GM21528 (cell line): ENCODE results near the gene LBHD1.
"Not testable (repeated sequence)": the region's sequence is repeated elsewhere in the genome, so short reads cannot be mapped to it uniquely, and the experiment has no call there.

Experiments
- ATAC-seq: cut with Tn5 transposase; IDR thresholded peaks from one replicate; pipeline ENCODE4 v1.9.1; 2021; ENCODE audit warnings: mild to moderate bottlenecking, moderate library complexity; ENCODE audit not compliant: unreplicated experiment, low FRiP score

LBHD1 gene

GRCh38 chr11:62621567-62622470 is 50.2 kb downstream of the LBHD1 start, which contains the start of gene B3GAT3:
Gene B3GAT3 (minus strand): TSS chr11:62621986. CDS start chr11:62621947, 39 bp downstream.
- peak; percentile 85 for ATAC-seq

- no peak for ATAC-seq
Measured at GRCh38 chr11:62621027-62621566, 51.0 kb downstream of the LBHD1 start.

GRCh38 chr11:62616957-62617356 is 55.1 kb downstream of the LBHD1 start:
- not testable (repeated sequence) for ATAC-seq

DNA sequence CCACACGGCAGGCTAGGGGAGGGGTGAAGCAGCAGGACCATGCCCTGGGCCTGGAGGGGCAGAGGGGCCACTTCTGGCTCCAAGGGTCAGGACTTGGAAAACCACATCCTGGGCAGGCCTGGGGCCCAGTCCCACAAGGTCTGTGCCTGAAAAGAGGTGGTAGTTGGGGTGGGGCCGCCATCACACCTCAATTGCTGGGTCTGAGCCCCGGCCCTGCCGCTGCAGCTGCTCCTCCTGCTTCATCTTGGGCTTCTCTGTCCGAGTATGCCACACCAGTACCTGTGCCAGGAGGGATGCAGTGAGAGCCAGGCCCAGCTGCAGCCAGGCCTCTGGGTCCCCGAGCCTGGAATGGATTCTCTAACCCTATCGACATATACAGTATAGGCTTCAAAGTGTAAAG is 56.5 kb downstream of the LBHD1 start:
- ATAC-seq: no peak

DNA sequence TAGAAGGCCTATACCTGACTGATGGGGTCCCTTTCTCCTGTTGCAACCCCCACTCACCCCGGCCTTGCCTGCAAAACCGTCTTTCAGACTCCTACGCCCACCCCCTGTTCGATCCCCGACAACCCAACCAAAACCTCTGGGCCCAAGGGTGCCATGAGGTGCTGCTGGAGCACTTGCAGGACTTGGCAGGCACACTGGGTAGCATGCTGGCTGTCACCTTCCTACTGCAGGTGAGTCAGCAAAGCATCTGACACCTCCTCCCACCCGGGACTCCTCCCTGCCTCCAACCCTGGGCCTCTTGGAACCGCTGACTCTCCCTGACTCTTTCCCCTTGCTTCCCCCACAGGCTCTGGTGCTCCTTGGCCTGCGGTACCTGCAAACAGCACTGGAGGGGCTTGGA is 57.8 kb downstream of the LBHD1 start:
- no peak for ATAC-seq

DNA sequence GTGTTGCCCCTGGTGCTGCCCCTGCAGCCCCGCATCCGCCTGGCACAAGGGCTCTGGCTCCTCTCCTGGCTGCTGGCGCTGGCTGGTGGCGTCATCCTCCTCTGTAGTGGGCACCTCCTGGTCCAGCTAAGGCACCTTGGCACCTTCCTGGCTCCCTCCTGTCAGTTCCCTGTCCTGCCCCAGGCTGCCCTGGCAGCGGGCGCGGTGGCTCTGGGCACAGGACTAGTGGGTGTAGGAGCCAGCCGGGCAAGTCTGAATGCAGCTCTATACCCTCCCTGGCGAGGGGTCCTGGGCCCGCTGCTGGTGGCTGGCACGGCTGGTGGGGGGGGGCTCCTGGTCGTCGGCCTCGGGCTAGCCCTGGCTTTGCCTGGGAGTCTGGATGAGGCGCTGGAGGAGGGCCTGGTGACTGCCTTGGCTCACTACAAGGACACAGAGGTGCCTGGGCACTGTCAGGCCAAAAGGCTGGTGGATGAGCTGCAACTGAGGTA is 58.7 kb downstream of the LBHD1 start:
- no peak for ATAC-seq
